Measurements from ENCODE around the gene NEDD4L.

The NEDD4L gene

GRCh38 chr18:58069721-58070292 lies 25.8 kb downstream of the NEDD4L start:
- DNase-seq (ENCODE audit: low read depth): no peak
- no peak for TF ChIP-seq CTCF (IDR thresholded peaks at IDR 0.05; ENCODE audit: low read depth, low read length, missing control alignments)
- no peak overlapping the region for H3K4me3 ChIP-seq (ENCODE audit: low read depth, low read length)

GRCh38 chr18:58076052-58076451 lies 32.0 kb downstream of the NEDD4L start:
- no peak overlapping the region for H3K4me3 ChIP-seq (ENCODE audit: low read depth, low read length)
- DNase-seq (ENCODE audit: low read depth): no peak
- no peak for TF ChIP-seq CTCF (IDR thresholded peaks at IDR 0.05; ENCODE audit: low read depth, low read length, missing control alignments)

GRCh38 chr18:58077329-58077728 lies 33.3 kb downstream of the NEDD4L start:
- TF ChIP-seq CTCF (IDR thresholded peaks at IDR 0.05; ENCODE audit: low read depth, low read length, missing control alignments): no peak
- no peak overlapping the region for H3K4me3 ChIP-seq (ENCODE audit: low read depth, low read length)
- no peak for DNase-seq (ENCODE audit: low read depth)

DNA sequence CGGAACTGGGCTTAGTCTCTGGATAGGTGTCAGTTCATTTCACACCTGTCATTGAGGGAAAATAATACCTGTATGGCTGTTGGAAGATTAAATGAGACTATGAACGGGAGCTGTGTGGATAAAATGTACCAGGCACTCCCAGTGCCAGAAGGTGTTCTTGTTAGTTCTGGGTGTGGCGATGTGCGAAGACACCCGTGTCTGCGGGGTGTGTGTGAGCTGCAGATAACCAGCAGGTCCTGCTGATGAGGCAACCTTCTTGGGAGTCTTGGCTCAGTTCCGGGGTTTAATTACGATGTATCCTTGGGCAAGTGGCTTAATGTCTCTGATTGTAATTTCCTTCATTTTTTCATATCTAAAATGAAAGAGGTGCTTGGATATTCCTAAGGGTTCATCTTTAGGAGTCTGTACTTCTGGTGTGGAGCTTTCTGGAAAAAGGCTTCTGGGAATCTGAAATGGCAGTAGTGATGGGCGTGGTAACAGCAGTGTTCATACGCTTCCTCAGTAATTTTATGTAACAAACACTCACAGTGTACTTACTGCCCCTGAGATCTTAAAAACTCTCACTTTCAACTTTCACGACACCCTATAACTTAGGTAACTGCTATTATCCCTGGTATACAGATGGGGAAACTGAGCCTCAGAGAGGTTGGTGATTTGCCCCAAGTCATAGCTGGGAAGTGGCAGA lies 35.0 kb downstream of the NEDD4L start:
- no peak for TF ChIP-seq CTCF (IDR thresholded peaks at IDR 0.05; ENCODE audit: low read depth, low read length, missing control alignments)
- H3K4me3 ChIP-seq (ENCODE audit: low read depth, low read length): no peak overlapping the region
- no peak for DNase-seq (ENCODE audit: low read depth)

DNA sequence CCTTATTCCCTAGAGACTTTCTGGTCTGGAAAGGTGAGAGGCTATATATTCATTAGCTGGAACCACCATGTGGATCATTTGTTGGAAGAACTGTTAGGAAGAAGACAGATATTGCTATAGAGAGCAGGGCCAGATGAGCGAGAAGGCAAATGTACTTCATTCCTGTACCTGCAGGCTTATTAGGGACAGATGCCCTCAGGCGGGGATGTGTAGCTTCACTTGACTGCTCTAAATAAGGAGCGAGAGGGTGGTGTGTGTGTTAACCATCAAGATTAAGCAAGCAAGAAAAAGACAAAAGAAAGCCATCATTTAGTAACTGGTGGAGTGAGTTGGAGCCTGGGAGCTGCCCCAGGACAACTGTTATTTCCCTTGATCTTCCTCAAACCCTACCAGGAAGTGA lies 36.4 kb downstream of the NEDD4L start:
- no peak overlapping the region for H3K4me3 ChIP-seq (ENCODE audit: low read depth, low read length)
- no peak for DNase-seq (ENCODE audit: low read depth)
- TF ChIP-seq CTCF (IDR thresholded peaks at IDR 0.05; ENCODE audit: low read depth, low read length, missing control alignments): no peak

DNA sequence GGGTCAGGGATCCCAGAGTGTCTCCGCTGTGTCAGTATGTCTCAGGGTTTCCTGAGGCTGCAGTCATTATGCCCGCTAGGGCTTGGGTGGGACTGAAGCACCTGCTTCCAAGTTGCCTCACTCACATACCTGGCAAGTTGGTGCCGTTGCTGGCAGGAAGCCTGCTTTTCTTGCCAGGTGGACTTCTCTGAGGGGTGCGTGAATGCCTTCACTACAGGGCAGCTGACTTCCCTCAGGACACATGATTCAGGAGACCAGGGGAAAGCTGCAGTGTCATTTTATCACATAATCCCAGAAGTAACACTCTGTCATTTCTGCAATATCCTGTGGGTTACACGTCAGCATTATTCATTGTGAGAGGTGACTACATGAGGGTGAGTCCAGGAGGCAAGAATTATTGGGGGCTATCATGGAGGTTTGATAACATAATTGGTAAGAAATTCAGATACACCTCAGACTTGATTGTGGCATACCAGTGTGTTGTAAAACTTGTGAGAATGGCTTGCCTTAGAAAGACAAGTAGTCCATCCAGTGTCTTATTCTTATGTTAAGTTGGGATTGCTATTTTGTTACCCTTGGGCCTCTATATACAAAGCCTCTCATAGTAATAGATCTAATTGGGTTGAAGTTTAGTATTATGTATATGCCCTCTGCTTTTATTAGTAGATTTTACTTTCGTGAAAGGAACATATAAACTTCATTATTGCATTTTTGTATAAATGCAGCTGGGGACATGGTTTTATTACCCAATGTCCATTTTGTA lies 44.1 kb downstream of the NEDD4L start:
- H3K4me3 ChIP-seq (ENCODE audit: low read depth, low read length): no peak overlapping the region
- no peak for TF ChIP-seq CTCF (IDR thresholded peaks at IDR 0.05; ENCODE audit: low read depth, low read length, missing control alignments)
- no peak for DNase-seq (ENCODE audit: low read depth)
